ENCODE results near the gene ALB.

The ALB gene

GRCh38 chr4:73419106-73420038 is 15.3 kb downstream of the ALB start:
- Histone ChIP-seq H3K27me3 (ENCODE audit: insufficient read depth, poor library complexity, severe bottlenecking) (peaks cover 4% of the 10 kb centered on the region), H3K36me3 (ENCODE audit: low read depth) (no peaks in the 10 kb centered on the region), H3K27ac (ENCODE audit: poor library complexity, severe bottlenecking) (no peak overlapping the region), H3K4me1 (ENCODE audit: insufficient read depth, poor library complexity, severe bottlenecking) (no peaks in the 10 kb centered on the region), H3K4me3 (ENCODE audit: severe bottlenecking) (no peak overlapping the region), H3K9me3 (ENCODE audit: severe bottlenecking) (no peaks in the 10 kb centered on the region)
- no peak for DNase-seq (ENCODE audit: low spot score)
- ATAC-seq (ENCODE audit: low read depth) = no peak
- no peak for TF ChIP-seq CTCF (IDR thresholded peaks at IDR 0.05; ENCODE audit: poor library complexity, severe bottlenecking)

DNA sequence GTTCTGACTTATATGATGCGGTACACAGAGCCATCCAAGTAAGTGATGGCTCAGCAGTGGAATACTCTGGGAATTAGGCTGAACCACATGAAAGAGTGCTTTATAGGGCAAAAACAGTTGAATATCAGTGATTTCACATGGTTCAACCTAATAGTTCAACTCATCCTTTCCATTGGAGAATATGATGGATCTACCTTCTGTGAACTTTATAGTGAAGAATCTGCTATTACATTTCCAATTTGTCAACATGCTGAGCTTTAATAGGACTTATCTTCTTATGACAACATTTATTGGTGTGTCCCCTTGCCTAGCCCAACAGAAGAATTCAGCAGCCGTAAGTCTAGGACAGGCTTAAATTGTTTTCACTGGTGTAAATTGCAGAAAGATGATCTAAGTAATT is 16.5 kb downstream of the ALB start:
- TF ChIP-seq CTCF (IDR thresholded peaks at IDR 0.05; ENCODE audit: poor library complexity, severe bottlenecking) = no peak
- Histone ChIP-seq H3K36me3 (ENCODE audit: low read depth) (no peaks in the 10 kb centered on the region), H3K27me3 (ENCODE audit: insufficient read depth, poor library complexity, severe bottlenecking) (peaks cover 4% of the 10 kb centered on the region), H3K4me1 (ENCODE audit: insufficient read depth, poor library complexity, severe bottlenecking) (no peaks in the 10 kb centered on the region), H3K27ac (ENCODE audit: poor library complexity, severe bottlenecking) (no peak overlapping the region), H3K4me3 (ENCODE audit: severe bottlenecking) (no peak overlapping the region), H3K9me3 (ENCODE audit: severe bottlenecking) (no peaks in the 10 kb centered on the region)
- no peak for ATAC-seq (ENCODE audit: low read depth)
- no peak for DNase-seq (ENCODE audit: low spot score)

- Histone ChIP-seq H3K9me3 (ENCODE audit: severe bottlenecking) (no peaks in the 10 kb centered on the region), H3K36me3 (ENCODE audit: low read depth) (no peaks in the 10 kb centered on the region), H3K27ac (ENCODE audit: poor library complexity, severe bottlenecking) (no peak overlapping the region), H3K4me3 (ENCODE audit: severe bottlenecking) (no peak overlapping the region), H3K4me1 (ENCODE audit: insufficient read depth, poor library complexity, severe bottlenecking) (no peaks in the 10 kb centered on the region), H3K27me3 (ENCODE audit: insufficient read depth, poor library complexity, severe bottlenecking) (peaks cover 4% of the 10 kb centered on the region)
- no peak for TF ChIP-seq CTCF (IDR thresholded peaks at IDR 0.05; ENCODE audit: poor library complexity, severe bottlenecking)
- DNase-seq (ENCODE audit: low spot score) (no peak), ATAC-seq (ENCODE audit: low read depth) (no peak)
Observed at GRCh38 chr4:73421708-73422457, 17.8 kb downstream of the ALB start.

- TF ChIP-seq CTCF (IDR thresholded peaks at IDR 0.05; ENCODE audit: poor library complexity, severe bottlenecking) = no peak
- H3K27me3 ChIP-seq (ENCODE audit: insufficient read depth, poor library complexity, severe bottlenecking) = peaks cover 4% of the 10 kb centered on the region
- no peak overlapping the region for H3K27ac ChIP-seq (ENCODE audit: poor library complexity, severe bottlenecking)
- H3K4me3 ChIP-seq (ENCODE audit: severe bottlenecking) = no peak overlapping the region
- no peaks in the 10 kb centered on the region for H3K9me3 ChIP-seq (ENCODE audit: severe bottlenecking)
- no peak for ATAC-seq (ENCODE audit: low read depth)
- H3K36me3 ChIP-seq (ENCODE audit: low read depth) = no peaks in the 10 kb centered on the region
- no peak for DNase-seq (ENCODE audit: low spot score)
- H3K4me1 ChIP-seq (ENCODE audit: insufficient read depth, poor library complexity, severe bottlenecking) = no peaks in the 10 kb centered on the region
Observed at GRCh38 chr4:73422458-73422752, 18.3 kb downstream of the ALB start.

All from RWPE2 (cell line).